Gastrocnemius medialis (tissue), 4 donors: ENCODE results near the gene MMAA.

Experiments
- POLR2A ChIP-seq, 2 donors: fragments of 450-650 bp; IDR thresholded peaks; one replicate each; pipeline ENCODE4 v1.6.1; 2017; ENCODE audit warnings: antibody characterized with exemption in 2 of 2, mild to moderate bottlenecking in 2 of 2, moderate library complexity in 2 of 2
- TF ChIP-seq, protein P1 (sequence below), 5 experiments: fragments of 450-650 bp in 3 of 5; fragments of 200-600 bp in 2 of 5; sonication (generic) in 2 of 5; IDR thresholded peaks in 4 of 5; conservative IDR thresholded peaks in 1 of 5; 1 replicate in 4 of 5; 2 replicates in 1 of 5; pipeline ENCODE4 v1.5.1; 2016 to 2019; ENCODE audit warnings: antibody characterized with exemption in 5 of 5, mild to moderate bottlenecking in 3 of 5, moderate library complexity in 3 of 5

DNA sequence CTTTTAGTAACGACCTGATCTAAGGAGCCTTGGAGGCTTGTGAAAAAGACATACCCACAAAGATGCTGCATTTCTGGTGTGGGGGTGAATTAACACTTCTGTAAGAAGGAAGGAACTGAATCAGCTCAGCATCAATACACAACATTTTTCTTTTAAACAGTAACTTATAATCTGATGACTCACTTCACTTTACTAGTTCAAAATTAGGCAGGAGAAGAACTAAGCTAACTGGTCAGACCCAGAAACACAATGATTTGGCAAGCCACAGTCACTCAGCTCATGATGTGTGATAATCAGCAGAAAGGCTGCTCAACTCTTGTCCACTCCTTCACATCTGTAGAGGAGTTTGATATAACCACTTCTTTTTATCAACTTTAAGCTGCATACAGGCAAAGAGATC is 4.6 kb downstream of the MMAA start:
- TF ChIP-seq, protein P1, sequence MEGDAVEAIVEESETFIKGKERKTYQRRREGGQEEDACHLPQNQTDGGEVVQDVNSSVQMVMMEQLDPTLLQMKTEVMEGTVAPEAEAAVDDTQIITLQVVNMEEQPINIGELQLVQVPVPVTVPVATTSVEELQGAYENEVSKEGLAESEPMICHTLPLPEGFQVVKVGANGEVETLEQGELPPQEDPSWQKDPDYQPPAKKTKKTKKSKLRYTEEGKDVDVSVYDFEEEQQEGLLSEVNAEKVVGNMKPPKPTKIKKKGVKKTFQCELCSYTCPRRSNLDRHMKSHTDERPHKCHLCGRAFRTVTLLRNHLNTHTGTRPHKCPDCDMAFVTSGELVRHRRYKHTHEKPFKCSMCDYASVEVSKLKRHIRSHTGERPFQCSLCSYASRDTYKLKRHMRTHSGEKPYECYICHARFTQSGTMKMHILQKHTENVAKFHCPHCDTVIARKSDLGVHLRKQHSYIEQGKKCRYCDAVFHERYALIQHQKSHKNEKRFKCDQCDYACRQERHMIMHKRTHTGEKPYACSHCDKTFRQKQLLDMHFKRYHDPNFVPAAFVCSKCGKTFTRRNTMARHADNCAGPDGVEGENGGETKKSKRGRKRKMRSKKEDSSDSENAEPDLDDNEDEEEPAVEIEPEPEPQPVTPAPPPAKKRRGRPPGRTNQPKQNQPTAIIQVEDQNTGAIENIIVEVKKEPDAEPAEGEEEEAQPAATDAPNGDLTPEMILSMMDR (IDR thresholded peaks at IDR 0.05 in 4 of 5, conservative IDR thresholded peaks at IDR 0.05 in 1 of 5) = no peak
- TF ChIP-seq POLR2A (IDR thresholded peaks at IDR 0.05) = no peak
